Mucosa of descending colon (tissue), 3 donors: ENCODE measurements around the gene PCED1A. TPM values are rescaled to one million over a fixed set of nuclear protein-coding genes. Genes with fewer than 3 reads are reported as not detected.
"Not testable (repeated sequence)": the region's sequence is repeated elsewhere in the genome, so short reads cannot be mapped to it uniquely, and the experiment has no call there.

ENCODE experiments used
- ATAC-seq: fragments of 200-7000 bp; cut with Tn5 transposase; one replicate; pipeline ENCODE4 v1.9.1; 2020; ENCODE audit warnings: mild to moderate bottlenecking, moderate library complexity
- DNase-seq, 3 donors: peaks; one replicate each; pipeline ENCODE4 v3.0.0-alpha.2; 2020
- H3K36me3 ChIP-seq: fragments of 200-600 bp; one replicate; pipeline ENCODE4 v1.8.0; 2021; ENCODE audit warnings: low read depth, mild to moderate bottlenecking
- H3K4me1 ChIP-seq: fragments of 200-600 bp; one replicate; pipeline ENCODE4 v1.8.0; 2021; ENCODE audit warnings: low read depth, mild to moderate bottlenecking
- H3K4me3 ChIP-seq: fragments of 200-600 bp; one replicate; pipeline ENCODE4 v1.8.0; 2021; ENCODE audit warnings: mild to moderate bottlenecking
- H3K9me3 ChIP-seq: fragments of 200-600 bp; one replicate; pipeline ENCODE4 v1.8.0; 2021; ENCODE audit warnings: mild to moderate bottlenecking
- intact Hi-C, 2 donors: fragments of 100-400 bp; cut with DNase I in 1 of 2; cut with micrococcal nuclease in 1 of 2; formaldehyde crosslinking; loops; one replicate each; pipeline versions ENCODE4 v1.11.0 to v1.11.1; 2022; cut with DNase I, micrococcal nuclease
- total RNA-seq, 3 donors: library from RNA; stranded (reverse); fragmentation: NEBNext Ultra II Directional in 2 of 3; extraction: Animal tissue kit (Norgen Biotek cat#: 25700) in 2 of 3; gene quantifications; one replicate each; pipeline versions ENCODE4 v1.2.1 to v1.2.4, GENCODE V29; 2021 to 2023
- TF ChIP-seq, protein P1 (sequence below): fragments of 200-600 bp; IDR thresholded peaks from one replicate; pipeline ENCODE4 v1.8.0; 2022; ENCODE audit warnings: antibody characterized with exemption, mild to moderate bottlenecking
- donor health status: DM: no; HTN: no; CAD: no; lungs with moderate emphysema.
- donor health status: DM: no; HTN: no; CAD: no.
- donor health status: DM: no; HTN: yes; CAD: no.

PCED1A gene
- total RNA-seq, 3 donors from 2014 or later, result 21.1 to 35.0 (median 29.6) TPM

DNA sequence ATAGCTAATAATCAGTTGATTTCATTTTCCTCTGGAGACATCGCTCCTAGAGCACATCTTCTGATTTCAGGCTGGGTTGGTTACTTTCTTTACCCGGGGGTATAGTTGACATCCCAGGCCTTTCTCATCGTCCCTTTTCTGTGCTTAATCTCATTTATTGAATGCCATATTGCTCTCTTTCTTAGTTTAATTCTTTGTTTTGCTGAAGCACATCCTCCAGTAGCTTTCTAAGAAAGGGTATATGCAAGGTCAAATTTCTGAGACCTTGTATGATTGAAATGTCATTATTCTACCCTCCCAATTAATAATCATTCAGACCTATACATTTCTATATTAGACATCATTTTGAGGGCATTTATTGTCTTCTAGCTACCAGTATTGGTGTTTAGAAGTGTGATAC, 28.3 kb downstream of the PCED1A start:
- no peak for ATAC-seq
- intact Hi-C loops, result no loop called here
- H3K4me1 ChIP-seq, result peaks cover 4% of the 10 kb centered on the region
- no peaks in the 10 kb centered on the region for H3K9me3 ChIP-seq
- no peak overlapping the region for H3K4me3 ChIP-seq
- TF ChIP-seq, protein P1, sequence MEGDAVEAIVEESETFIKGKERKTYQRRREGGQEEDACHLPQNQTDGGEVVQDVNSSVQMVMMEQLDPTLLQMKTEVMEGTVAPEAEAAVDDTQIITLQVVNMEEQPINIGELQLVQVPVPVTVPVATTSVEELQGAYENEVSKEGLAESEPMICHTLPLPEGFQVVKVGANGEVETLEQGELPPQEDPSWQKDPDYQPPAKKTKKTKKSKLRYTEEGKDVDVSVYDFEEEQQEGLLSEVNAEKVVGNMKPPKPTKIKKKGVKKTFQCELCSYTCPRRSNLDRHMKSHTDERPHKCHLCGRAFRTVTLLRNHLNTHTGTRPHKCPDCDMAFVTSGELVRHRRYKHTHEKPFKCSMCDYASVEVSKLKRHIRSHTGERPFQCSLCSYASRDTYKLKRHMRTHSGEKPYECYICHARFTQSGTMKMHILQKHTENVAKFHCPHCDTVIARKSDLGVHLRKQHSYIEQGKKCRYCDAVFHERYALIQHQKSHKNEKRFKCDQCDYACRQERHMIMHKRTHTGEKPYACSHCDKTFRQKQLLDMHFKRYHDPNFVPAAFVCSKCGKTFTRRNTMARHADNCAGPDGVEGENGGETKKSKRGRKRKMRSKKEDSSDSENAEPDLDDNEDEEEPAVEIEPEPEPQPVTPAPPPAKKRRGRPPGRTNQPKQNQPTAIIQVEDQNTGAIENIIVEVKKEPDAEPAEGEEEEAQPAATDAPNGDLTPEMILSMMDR, result no peak
- DNase-seq, result no peak
- H3K36me3 ChIP-seq, result no peaks in the 10 kb centered on the region

DNA sequence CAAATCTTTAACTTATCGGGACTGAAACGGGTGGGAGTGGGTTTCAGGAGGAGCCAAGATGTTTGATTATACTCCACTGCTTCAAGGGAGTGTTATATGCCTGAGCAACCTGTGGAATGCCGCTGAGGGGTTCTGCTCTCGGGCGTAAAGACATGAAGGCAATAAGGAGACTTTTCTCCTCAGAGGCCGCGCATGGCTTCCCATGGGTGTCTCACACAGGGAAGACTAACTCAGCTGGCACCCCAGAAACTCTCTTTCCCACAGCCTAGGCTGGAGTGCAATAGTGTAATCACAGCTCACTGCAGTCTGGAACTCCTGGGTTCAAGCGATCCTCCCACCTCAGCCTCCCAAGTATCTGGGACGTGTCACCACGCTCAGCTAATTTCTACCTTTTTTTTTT, 30.8 kb downstream of the PCED1A start:
- no peaks in the 10 kb centered on the region for H3K36me3 ChIP-seq
- peaks cover 7% of the 10 kb centered on the region for H3K4me1 ChIP-seq
- DNase-seq (no peak), ATAC-seq (no peak)
- intact Hi-C loops, result no loop called here
- H3K9me3 ChIP-seq, result no peaks in the 10 kb centered on the region
- H3K4me3 ChIP-seq, result no peak overlapping the region
- TF ChIP-seq, protein P1, result no peak

DNA sequence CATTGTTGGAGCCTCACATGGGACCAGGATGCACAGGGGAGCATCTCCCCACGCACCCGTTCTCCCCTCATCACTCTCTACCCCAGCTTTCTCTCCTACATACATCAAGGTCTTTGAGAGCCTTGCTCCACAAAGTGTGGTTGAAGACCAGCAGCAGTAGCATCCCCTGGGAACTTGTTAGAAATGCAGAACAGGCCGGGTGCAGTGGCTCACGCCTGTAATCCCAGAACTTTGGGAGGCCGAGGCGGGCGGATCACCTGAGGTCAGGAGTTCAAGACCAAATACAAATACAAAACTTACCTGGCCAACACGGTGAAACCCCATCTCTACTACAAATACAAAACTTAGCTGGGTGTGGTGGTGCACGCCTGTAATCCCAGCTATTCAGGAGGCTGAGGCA, 32.5 kb downstream of the PCED1A start:
- H3K4me1 ChIP-seq, intact Hi-C loops, H3K4me3 ChIP-seq, H3K36me3 ChIP-seq, H3K9me3 ChIP-seq, ATAC-seq, DNase-seq: not testable (repeated sequence)

DNA sequence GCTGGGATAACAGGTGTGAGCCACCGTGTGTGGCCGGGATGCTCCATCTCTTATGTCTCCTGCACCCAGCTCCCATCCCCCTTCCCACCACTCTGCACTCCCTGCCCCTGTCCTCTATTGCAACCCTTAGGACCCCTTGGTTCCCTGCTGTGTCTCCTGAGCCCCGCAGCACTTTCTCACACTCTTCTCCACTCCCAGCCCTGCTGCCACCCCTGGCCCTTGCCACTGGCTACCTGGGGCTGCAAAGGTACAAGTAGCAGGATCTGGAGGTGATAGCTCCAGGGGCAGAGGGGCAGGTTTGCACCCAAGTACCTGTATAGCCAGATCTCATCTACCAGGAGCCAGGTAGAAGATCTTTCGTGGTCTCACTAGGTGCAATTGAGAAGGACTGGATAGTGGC, 33.4 kb downstream of the PCED1A start:
- Histone ChIP-seq H3K4me1 (peaks cover 7% of the 10 kb centered on the region), H3K4me3 (no peak overlapping the region), H3K36me3 (no peaks in the 10 kb centered on the region), H3K9me3 (no peaks in the 10 kb centered on the region)
- ATAC-seq (no peak), DNase-seq (no peak)
- intact Hi-C loops, result no loop called here
- TF ChIP-seq, protein P1, result no peak

DNA sequence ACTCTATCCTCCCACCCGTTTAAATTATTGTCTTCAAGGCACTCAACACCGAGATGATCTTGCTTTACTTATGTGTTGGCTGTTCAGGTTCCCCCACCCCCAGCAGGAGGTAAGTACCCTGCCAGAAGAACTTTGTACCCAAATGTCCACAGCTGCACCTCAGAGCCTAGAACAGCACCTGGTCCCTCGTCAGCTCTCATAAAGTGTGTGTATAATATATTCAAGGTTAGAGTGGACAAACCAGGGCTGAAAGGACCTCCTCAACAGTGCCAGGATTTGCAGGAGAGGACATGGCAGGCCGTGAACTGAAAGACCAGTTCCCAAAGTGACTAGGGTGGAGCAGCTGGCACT, 34.1 kb downstream of the PCED1A start:
- Histone ChIP-seq H3K4me3 (no peak overlapping the region), H3K9me3 (no peaks in the 10 kb centered on the region), H3K36me3 (no peaks in the 10 kb centered on the region), H3K4me1 (peaks cover 7% of the 10 kb centered on the region)
- TF ChIP-seq, protein P1, result no peak
- DNase-seq, result peak in 1 of 3 donors; percentile 40
- intact Hi-C loops, result no loop called here
- peak; percentile 81 for ATAC-seq

DNA sequence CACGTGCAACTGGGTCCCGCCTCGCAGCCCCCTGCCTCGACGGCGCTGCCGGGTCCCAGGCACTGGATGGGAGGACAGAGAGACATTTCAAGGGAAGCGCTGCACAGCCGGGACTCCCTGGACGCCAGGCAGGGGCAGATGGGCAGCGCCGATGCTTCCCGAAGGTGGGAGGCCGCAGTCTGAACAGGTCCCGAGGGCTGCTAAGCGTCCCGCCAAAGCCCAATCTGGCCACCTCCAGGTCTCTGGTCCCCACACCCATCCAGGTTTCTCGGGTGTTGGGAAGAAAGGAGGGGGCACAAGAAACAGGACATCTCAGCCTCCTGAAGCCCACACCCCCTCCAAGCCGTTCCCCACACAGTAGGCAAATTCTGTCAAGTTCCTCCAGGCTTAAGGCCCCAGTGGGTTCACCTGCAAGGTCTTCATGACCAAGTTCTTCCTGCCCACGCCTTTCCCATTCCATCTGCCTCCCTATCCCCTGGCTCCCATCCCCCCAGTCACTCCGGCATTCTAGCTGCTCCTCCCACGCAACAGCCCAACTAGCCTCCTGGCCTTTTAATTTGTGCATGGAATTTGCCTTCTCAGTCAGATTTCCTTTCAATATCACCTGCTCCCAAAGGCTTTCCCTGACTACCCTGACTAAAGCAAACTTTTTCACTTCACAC, 34.6 kb downstream of the PCED1A start:
- ATAC-seq, result peak; percentile 39
- no peaks in the 10 kb centered on the region for H3K9me3 ChIP-seq

More for the DNA sequence above, 34.6 kb downstream of the PCED1A start:
- Histone ChIP-seq H3K36me3 (no peaks in the 10 kb centered on the region), H3K4me1 (peaks cover 12% of the 10 kb centered on the region), H3K4me3 (no peak overlapping the region)
- intact Hi-C loops, result no loop called here
- TF ChIP-seq, protein P1, result no peak
- DNase-seq, result no peak
